A673 (cell line): ENCODE measurements around the gene WSCD2. TPM values are rescaled to one million over a fixed set of nuclear protein-coding genes. Genes with fewer than 3 reads are reported as not detected.

ENCODE experiments used
- BruUV-seq: library from RNA; stranded (reverse); fragments of 400-500 nt; replicated peaks from 2 replicates; lab custom pipeline; 2021; lab: Mats Ljungman, UMichigan
- CTCF ChIA-PET: fragments of 300-600 bp; sonication (Branson Sonifier 250); formaldehyde crosslinking; loops from one replicate; lab custom pipeline; 2022; ENCODE audit warnings: antibody characterized with exemption; lab: Charles Lee
- POLR2A ChIA-PET: fragments of 300-600 bp; sonication (Branson Sonifier 250); formaldehyde crosslinking; loops from one replicate; lab custom pipeline; 2022; ENCODE audit warnings: antibody characterized with exemption; ENCODE audit not compliant: low non-redundant PET; lab: Charles Lee
- DNase-seq: peaks from one replicate; pipeline ENCODE4 v3.0.0-alpha.2; 2015; ENCODE audit warnings: low spot score
- H3K27ac ChIP-seq: fragments of 200-600 bp; sonication (generic); 2 replicates; pipeline ENCODE4 v1.5.1; 2016; ENCODE audit warnings: mixed run types, low read depth, mild to moderate bottlenecking, mixed read lengths, antibody characterized with exemption, low read length; ENCODE audit not compliant: poor library complexity, severe bottlenecking
- H3K27me3 ChIP-seq: fragments of 200-600 bp; sonication (generic); replicated peaks from 2 replicates; pipeline ENCODE4 v1.6.1; 2017; ENCODE audit warnings: mixed run types, low read depth, mild to moderate bottlenecking, mixed read lengths, antibody characterized with exemption, low read length; ENCODE audit not compliant: insufficient read depth, poor library complexity
- H3K36me3 ChIP-seq: fragments of 200-600 bp; sonication (generic); 2 replicates; pipeline ENCODE4 v1.6.1; 2016; ENCODE audit warnings: mixed run types, mild to moderate bottlenecking, mixed read lengths, antibody characterized with exemption, low read length; ENCODE audit not compliant: insufficient read depth, poor library complexity, severe bottlenecking
- H3K4me1 ChIP-seq: fragments of 200-600 bp; sonication (generic); 2 replicates; pipeline ENCODE4 v1.6.1; 2017; ENCODE audit warnings: mixed run types, mild to moderate bottlenecking, mixed read lengths, antibody characterized with exemption, low read length; ENCODE audit not compliant: insufficient read depth, poor library complexity, severe bottlenecking
- H3K4me3 ChIP-seq: fragments of 200-600 bp; sonication (generic); 2 replicates; pipeline ENCODE4 v1.5.1; 2016; ENCODE audit warnings: low read depth, mixed run types, mild to moderate bottlenecking, mixed read lengths, low read length; ENCODE audit not compliant: poor library complexity, severe bottlenecking
- H3K9me3 ChIP-seq: fragments of 200-600 bp; sonication (generic); 2 replicates; pipeline ENCODE4 v1.6.1; 2016; ENCODE audit warnings: mixed run types, low read depth, mild to moderate bottlenecking, mixed read lengths, antibody characterized with exemption, low read length; ENCODE audit not compliant: poor library complexity, severe bottlenecking
- EZH2 ChIP-seq: fragments of 200-600 bp; sonication (generic); IDR thresholded peaks from 2 replicates; pipeline ENCODE4 v1.6.1; 2017; ENCODE audit warnings: borderline replicate concordance, low read depth, mild to moderate bottlenecking, mixed read lengths, antibody characterized with exemption, low read length; ENCODE audit not compliant: poor library complexity, severe bottlenecking
- intact Hi-C: fragments of 100-400 bp; cut with micrococcal nuclease; formaldehyde crosslinking; loops from one replicate; pipeline ENCODE4 v1.10.0; 2022; ENCODE audit not compliant: unreplicated experiment
- total RNA-seq: library from RNA; stranded (reverse); gene quantifications from 2 replicates; pipeline ENCODE4 v1.2.3, GENCODE V29; 2021
- TF ChIP-seq, protein P1 (sequence below): fragments of 300-800, 200-600 bp; sonication (generic); conservative IDR thresholded peaks from 2 replicates; pipeline ENCODE4 v1.5.1; 2017; ENCODE audit warnings: low read depth, mild to moderate bottlenecking, antibody characterized with exemption, low read length, moderate library complexity, mixed read lengths

Gene WSCD2
- total RNA-seq, 1 experiment from 2014 or later, result not detected

DNA sequence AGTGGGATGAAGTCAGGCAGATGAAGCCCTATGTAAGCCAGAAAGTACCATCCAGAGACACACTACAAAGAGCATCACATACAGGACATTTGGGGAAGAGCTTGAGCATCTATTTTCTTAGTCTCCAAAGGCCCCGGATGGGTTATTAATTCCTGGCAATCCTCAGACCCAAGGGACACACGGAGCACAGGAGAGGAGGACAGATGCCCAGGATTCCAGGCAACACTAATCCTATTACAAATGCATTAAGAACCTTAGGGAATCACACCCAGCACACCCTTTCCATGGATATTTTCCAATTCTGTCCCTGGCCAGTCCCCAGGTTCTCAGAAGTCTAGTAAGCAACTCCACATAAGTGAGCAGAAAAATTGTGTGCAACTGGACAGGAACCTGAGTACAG, 144.1 kb downstream of the WSCD2 start:
- no peaks in the 10 kb centered on the region for H3K36me3 ChIP-seq
- TF ChIP-seq EZH2, result no peak
- TF ChIP-seq, protein P1, sequence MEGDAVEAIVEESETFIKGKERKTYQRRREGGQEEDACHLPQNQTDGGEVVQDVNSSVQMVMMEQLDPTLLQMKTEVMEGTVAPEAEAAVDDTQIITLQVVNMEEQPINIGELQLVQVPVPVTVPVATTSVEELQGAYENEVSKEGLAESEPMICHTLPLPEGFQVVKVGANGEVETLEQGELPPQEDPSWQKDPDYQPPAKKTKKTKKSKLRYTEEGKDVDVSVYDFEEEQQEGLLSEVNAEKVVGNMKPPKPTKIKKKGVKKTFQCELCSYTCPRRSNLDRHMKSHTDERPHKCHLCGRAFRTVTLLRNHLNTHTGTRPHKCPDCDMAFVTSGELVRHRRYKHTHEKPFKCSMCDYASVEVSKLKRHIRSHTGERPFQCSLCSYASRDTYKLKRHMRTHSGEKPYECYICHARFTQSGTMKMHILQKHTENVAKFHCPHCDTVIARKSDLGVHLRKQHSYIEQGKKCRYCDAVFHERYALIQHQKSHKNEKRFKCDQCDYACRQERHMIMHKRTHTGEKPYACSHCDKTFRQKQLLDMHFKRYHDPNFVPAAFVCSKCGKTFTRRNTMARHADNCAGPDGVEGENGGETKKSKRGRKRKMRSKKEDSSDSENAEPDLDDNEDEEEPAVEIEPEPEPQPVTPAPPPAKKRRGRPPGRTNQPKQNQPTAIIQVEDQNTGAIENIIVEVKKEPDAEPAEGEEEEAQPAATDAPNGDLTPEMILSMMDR, result no peak
- DNase-seq, result peak; percentile 22
- POLR2A ChIA-PET, result no interaction called here
- no TSS peak for BruUV-seq
- no peaks in the 10 kb centered on the region for H3K9me3 ChIP-seq
- CTCF ChIA-PET, result no interaction called here
- no peak overlapping the region for H3K4me3 ChIP-seq
- H3K4me1 ChIP-seq, result peaks cover 27% of the 10 kb centered on the region
- peaks cover 6% of the 10 kb centered on the region for H3K27me3 ChIP-seq
- H3K27ac ChIP-seq, result no peak overlapping the region
- intact Hi-C loops, result no loop called here

DNA sequence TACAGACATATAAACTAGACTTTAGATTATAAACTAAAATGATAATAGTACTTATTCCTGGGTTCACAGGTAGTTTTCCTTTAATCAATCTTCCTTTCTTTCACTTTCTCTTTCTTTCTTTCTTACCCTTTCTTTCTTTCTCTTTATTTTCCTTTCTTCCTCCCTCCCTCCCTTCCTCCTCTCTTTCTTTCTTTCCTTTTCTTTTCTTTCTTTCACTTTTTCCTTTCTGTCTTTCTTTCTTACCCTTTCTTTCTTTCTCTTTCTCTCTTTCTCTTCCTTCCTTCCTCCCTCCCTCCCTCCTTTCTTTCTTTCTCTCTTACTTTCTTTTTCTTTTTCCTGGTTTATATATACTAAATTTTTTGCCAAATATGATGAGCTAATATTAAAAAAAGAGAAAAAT, 148.5 kb downstream of the WSCD2 start:
- H3K36me3 ChIP-seq, result no peaks in the 10 kb centered on the region
- intact Hi-C loops, result no loop called here
- H3K4me1 ChIP-seq, result peaks cover 11% of the 10 kb centered on the region
- no peak for TF ChIP-seq EZH2
- TF ChIP-seq, protein P1, result no peak
- ChIA-PET POLR2A (no interaction called here), CTCF (no interaction called here)
- no TSS peak for BruUV-seq
- H3K9me3 ChIP-seq, result no peaks in the 10 kb centered on the region
- no peak overlapping the region for H3K27ac ChIP-seq
- no peak overlapping the region for H3K4me3 ChIP-seq
- peaks cover 11% of the 10 kb centered on the region for H3K27me3 ChIP-seq
- DNase-seq, result no peak

DNA sequence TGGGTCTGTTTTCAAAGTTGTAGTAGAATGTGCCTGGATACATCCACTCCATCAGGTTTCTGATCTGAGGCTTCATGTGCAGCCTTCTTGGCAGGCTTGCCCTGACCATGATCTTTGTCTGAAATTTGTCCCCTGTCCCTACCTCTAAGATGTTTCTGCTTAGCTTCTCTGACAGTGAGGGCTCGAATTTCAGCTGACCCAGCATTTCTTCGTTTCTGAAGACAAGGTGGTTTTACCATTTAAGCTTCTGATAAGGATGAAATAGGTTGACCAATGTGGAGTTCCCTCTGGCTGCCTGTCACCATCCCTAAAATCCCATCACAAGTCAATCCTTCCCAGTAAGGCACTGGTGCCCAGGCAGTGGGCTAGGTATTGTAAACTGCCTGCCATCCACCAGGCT, 153.1 kb downstream of the WSCD2 start:
- DNase-seq, result no peak
- H3K9me3 ChIP-seq, result no peaks in the 10 kb centered on the region
- ChIA-PET POLR2A (no interaction called here), CTCF (no interaction called here)
- H3K27ac ChIP-seq, result no peak overlapping the region
- peaks cover 26% of the 10 kb centered on the region for H3K27me3 ChIP-seq
- H3K36me3 ChIP-seq, result no peaks in the 10 kb centered on the region
- no peak overlapping the region for H3K4me3 ChIP-seq
- BruUV-seq, result no TSS peak
- intact Hi-C loops, result no loop called here
- TF ChIP-seq, protein P1, result no peak
- H3K4me1 ChIP-seq, result no peaks in the 10 kb centered on the region
